ENCODE results near the gene GSG1L. TPM values are rescaled to one million over a fixed set of nuclear protein-coding genes. Genes with fewer than 3 reads are reported as not detected.

GSG1L gene
- total and polyA plus RNA-seq, 9 of the 15 experiments (the other 6 are each of a cell fraction or from before 2014, with no cell fraction given), result not detected

DNA sequence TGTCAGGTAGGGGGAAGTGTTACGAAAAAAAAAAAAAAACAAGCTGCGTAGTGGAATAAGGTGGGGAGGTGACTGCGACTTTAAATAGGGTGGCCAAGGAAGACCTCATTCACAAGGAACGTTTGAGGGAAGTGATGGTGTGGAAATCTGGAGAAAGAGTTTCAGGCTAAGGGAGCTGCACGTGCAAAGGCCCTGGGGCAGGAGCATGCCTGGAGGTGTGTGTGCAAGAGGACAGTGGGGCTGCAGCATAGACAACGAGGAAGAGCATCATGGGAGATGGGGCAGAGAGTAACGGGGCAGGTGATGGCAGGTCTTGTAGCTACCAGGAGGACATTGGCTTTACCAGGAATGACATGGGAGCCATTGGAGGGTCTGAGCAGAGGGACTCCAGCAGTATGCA, 12.0 kb downstream of the GSG1L start (continued):
- TF ChIP-seq, protein P1, sequence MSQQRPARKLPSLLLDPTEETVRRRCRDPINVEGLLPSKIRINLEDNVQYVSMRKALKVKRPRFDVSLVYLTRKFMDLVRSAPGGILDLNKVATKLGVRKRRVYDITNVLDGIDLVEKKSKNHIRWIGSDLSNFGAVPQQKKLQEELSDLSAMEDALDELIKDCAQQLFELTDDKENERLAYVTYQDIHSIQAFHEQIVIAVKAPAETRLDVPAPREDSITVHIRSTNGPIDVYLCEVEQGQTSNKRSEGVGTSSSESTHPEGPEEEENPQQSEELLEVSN (IDR thresholded peaks at IDR 0.05; ENCODE audit: borderline replicate concordance in 1 of 2, extremely low read depth in 1 of 2, insufficient read depth in 1 of 2, insufficient read length in 1 of 2, low read depth in 1 of 2, low read length in 1 of 2, poor library complexity in 1 of 2, severe bottlenecking in 1 of 2), result no peak

DNA sequence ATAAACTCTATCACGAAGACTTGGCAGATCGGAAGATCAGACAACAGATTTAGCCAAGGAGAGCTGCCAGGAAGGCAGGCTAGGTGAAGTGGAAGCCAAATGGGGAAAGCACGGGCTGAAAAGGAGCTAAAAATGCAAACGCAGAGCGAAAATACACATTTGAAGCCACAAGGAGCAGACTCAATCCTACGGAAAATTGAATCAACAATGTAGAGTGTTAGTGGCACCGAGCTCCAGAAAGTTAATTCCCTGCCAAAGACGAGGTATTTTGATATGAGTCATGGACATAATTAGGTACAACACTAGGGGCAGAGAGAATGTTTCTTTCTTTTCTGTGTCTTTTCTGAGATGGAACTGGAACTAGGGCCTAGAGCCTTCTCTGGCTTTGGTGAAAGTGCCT, 20.7 kb downstream of the GSG1L start:
- no peaks in the 10 kb centered on the region; a peak in 1 of 5 replicates for H3K4me1 ChIP-seq (replicated peaks in 1 of 2; ENCODE audit: control insufficient read depth in 2 of 2, insufficient read depth in 2 of 2, low read length in 2 of 2)
- H2AFZ ChIP-seq (ENCODE audit: low read depth, low read length), result no peak overlapping the region
- H3K9me3 ChIP-seq (replicated peaks; ENCODE audit: control insufficient read depth, insufficient read depth, low read depth, low read length), result peaks cover 3% of the 10 kb centered on the region; the same call in 1 of the 2 replicates
- 3% methylated on average over 8 of the region's 8 CpGs for WGBS (ENCODE audit: insufficient coverage, low coverage, missing lambda C conversion rate)
- in situ Hi-C loops (cut with MboI), result no loop called here
- ChIA-PET CTCF (ENCODE audit: low intra/inter-chr PET ratio) (no interaction called here), POLR2A (no interaction called here)
- H3K4me2 ChIP-seq (ENCODE audit: insufficient read depth, low read length), result no peak overlapping the region
- intact Hi-C loops (cut with micrococcal nuclease), result no loop called here
- DNase-seq (ENCODE audit: extremely low read depth in 1 of 4, low spot score in 3 of 4) (no peak), FAIRE-seq (no peak), ATAC-seq (no peak)
- no peak overlapping the region for H3K4me3 ChIP-seq
- H3K27me3 ChIP-seq (ENCODE audit: control insufficient read depth in 2 of 2, insufficient read depth in 2 of 2, low read length in 2 of 2), result peaks cover 10 to 26% of the 10 kb centered on the region in 2 experiments
- no TSS peak for BruUV-seq (replicated peaks)
- H3K36me3 ChIP-seq (ENCODE audit: control insufficient read depth, insufficient read depth, low read length), result no peaks in the 10 kb centered on the region
- no peaks in the 10 kb centered on the region for H3K79me2 ChIP-seq (ENCODE audit: control insufficient read depth, insufficient read depth, low read length)
- TF ChIP-seq, protein P2, sequence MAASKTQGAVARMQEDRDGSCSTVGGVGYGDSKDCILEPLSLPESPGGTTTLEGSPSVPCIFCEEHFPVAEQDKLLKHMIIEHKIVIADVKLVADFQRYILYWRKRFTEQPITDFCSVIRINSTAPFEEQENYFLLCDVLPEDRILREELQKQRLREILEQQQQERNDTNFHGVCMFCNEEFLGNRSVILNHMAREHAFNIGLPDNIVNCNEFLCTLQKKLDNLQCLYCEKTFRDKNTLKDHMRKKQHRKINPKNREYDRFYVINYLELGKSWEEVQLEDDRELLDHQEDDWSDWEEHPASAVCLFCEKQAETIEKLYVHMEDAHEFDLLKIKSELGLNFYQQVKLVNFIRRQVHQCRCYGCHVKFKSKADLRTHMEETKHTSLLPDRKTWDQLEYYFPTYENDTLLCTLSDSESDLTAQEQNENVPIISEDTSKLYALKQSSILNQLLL (CRISPR knock-in tag; IDR thresholded peaks at IDR 0.05; ENCODE audit: borderline replicate concordance), result no peak
- TF ChIP-seq POLR2H (tag; IDR thresholded peaks at IDR 0.05; ENCODE audit: low read depth) (no peak), U2AF2 (optimal IDR thresholded peaks at IDR 0.05; ENCODE audit: low read depth, low read length) (no peak), ZSCAN29 (IDR thresholded peaks at IDR 0.05) (no peak), EWSR1 (IDR thresholded peaks at IDR 0.05; ENCODE audit: borderline replicate concordance, low read depth, partially characterized antibody) (no peak), CBFA2T2 (conservative IDR thresholded peaks at IDR 0.05) (no peak), CBFB (CRISPR knock-in tag; IDR thresholded peaks at IDR 0.05) (no peak), SMARCA4 (IDR thresholded peaks at IDR 0.05) (no peak), PHTF2 (CRISPR knock-in tag; IDR thresholded peaks at IDR 0.05) (no peak), SLC30A9 (CRISPR knock-in tag; IDR thresholded peaks at IDR 0.05) (no peak), ZNF3 (CRISPR knock-in tag; IDR thresholded peaks at IDR 0.05) (no peak), CEBPG (CRISPR knock-in tag; IDR thresholded peaks at IDR 0.05) (no peak), CEBPG (tag; conservative IDR thresholded peaks at IDR 0.05 in 1 of 2, IDR thresholded peaks at IDR 0.05 in 1 of 2) (no peak), SIN3A (IDR thresholded peaks at IDR 0.05; ENCODE audit: borderline replicate concordance in 2 of 2, control insufficient read depth in 1 of 2, low read depth in 2 of 2, low read length in 2 of 2) (no peak), BACH1 (tag; IDR thresholded peaks at IDR 0.05) (no peak)
- TF ChIP-seq, protein P3, sequence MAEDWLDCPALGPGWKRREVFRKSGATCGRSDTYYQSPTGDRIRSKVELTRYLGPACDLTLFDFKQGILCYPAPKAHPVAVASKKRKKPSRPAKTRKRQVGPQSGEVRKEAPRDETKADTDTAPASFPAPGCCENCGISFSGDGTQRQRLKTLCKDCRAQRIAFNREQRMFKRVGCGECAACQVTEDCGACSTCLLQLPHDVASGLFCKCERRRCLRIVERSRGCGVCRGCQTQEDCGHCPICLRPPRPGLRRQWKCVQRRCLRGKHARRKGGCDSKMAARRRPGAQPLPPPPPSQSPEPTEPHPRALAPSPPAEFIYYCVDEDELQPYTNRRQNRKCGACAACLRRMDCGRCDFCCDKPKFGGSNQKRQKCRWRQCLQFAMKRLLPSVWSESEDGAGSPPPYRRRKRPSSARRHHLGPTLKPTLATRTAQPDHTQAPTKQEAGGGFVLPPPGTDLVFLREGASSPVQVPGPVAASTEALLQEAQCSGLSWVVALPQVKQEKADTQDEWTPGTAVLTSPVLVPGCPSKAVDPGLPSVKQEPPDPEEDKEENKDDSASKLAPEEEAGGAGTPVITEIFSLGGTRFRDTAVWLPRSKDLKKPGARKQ (CRISPR knock-in tag; IDR thresholded peaks at IDR 0.05), result no peak
- no peak overlapping the region for H3K9ac ChIP-seq (ENCODE audit: insufficient read depth in 1 of 2, low read depth in 2 of 2, low read length in 2 of 2)
- no peaks in the 10 kb centered on the region; the same call in 1 of the 2 replicates for H4K20me1 ChIP-seq (replicated peaks; ENCODE audit: control insufficient read depth, insufficient read depth, low read length)
- H3K9me1 ChIP-seq (ENCODE audit: control insufficient read depth, insufficient read depth, low read length), result no peaks in the 10 kb centered on the region
- H3K27ac ChIP-seq (ENCODE audit: extremely low read depth, low read depth, low read length), result no peak overlapping the region

All from K562 (cell line).